RPMI8226 (cell line): ENCODE results near the gene ZCWPW1.
"Not testable (repeated sequence)": the region's sequence is repeated elsewhere in the genome, so short reads cannot be mapped to it uniquely, and the experiment has no call there.

ENCODE experiments used
- DNase-seq: peaks from one replicate; pipeline ENCODE4 v3.0.0-alpha.2; 2015

Gene ZCWPW1

GRCh38 chr7:100398239-100398638 lies 30.3 kb downstream of the ZCWPW1 start:
- DNase-seq, result no peak

GRCh38 chr7:100397315-100398081 lies 31.0 kb downstream of the ZCWPW1 start:
- DNase-seq, result no peak

GRCh38 chr7:100396421-100396982 lies 32.0 kb downstream of the ZCWPW1 start:
- peak; percentile 86 for DNase-seq

DNA sequence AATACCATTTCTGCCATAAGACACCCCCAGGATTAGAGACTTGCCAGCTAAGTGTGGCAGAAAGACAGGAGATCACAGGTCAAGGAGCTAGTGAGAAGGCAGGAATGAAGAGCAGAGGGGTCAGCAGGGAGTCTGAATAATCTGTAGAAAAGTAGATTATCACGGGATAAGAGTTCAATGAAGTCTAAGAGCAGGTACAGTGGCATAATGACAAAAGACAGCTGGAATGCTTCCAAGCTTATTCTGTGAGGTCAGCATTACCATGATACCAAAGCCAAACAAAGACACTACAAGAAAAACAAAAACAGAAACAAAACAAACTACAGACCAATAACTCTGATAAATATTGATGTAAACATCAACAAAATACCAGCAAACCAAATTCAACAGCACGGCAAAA lies 34.4 kb downstream of the ZCWPW1 start:
- no peak for DNase-seq

- no peak for DNase-seq
Observed at GRCh38 chr7:100393233-100393905, 35.1 kb downstream of the ZCWPW1 start.

GRCh38 chr7:100390286-100391009 lies 38.1 kb downstream of the ZCWPW1 start:
- no peak for DNase-seq

DNA sequence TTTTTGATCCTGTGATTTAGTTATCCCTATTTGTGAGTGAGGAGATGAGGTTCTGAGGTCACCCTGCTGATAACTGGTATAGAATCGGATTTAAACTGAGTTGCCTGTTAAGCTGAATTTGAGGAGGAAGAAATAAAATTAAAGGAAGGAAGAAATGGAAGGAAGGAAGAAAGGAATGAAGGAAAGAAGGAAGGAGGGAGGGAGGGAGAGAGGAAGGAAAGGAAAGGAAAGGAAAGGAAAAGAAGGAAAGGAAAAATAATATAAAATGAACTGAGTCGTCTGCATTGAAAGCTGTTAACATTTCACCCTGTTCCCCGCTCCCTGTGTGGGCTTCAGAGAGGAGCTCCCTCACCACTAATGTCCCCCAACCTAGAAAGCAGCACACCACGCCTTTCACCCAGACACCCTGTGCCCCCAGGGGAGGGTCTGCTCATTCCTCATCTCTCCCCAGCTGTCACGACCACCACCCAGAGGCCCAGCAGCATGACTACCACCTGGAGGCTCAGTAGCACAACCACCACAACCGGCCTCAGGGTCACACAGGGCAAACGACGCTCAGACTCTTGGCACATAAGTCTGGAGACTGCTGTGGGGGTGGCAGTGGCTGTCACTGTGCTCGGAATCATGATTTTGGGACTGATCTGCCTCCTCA lies 38.9 kb downstream of the ZCWPW1 start:
- no peak for DNase-seq

DNA sequence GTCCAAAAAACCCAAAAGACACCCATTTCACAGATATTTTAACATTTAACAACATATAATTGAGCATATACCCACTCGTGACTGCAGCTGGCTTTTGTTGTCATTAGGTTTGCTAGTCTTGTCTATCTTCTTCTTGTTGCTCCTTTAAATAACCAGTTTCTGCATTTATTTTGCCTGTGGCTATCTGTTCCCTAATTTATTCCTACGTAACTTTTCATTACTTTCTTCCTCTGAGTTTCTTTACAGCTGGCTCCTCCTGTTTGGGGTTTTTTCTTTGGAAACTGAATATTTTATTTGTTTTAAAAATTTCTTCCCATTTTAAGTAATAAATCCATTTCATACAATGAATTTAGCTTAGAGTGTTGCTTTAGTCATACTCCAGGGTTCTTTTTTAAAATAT lies 40.8 kb downstream of the ZCWPW1 start:
- DNase-seq, result no peak

- DNase-seq, result peak; percentile 53
Observed at GRCh38 chr7:100386940-100387339, 41.6 kb downstream of the ZCWPW1 start.

DNA sequence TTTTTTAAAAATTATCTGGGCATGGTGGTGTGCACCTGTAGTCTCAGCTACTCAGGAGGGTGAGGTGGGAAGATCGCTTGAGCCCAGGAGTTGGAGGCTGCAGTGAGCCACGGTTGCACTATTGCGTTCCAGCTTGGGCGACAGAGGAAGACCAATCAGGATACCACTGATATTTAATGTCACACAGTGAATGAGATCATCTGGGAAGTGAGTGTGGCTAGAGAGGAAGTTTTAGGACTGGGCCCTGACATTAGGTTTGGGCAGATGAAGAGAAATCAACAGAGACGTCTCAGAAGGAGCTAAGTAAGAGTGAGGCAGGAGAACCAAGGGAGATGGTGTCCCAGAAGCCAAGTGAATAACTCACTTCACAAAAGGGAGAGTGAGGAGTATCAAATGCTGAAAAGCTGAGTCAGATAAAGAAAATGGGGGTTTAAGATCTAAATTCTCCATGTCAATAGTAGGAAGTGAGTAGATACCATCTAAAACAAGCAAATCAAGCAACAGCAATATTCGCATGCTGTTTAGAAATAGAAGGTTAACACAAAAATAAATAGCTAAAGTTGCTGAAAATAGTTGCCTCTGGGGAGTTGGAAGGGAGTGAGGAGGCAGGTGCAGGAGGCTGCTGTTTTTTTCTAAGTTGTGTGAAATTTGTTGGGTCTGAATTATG lies 43.7 kb downstream of the ZCWPW1 start:
- DNase-seq, result no peak

DNA sequence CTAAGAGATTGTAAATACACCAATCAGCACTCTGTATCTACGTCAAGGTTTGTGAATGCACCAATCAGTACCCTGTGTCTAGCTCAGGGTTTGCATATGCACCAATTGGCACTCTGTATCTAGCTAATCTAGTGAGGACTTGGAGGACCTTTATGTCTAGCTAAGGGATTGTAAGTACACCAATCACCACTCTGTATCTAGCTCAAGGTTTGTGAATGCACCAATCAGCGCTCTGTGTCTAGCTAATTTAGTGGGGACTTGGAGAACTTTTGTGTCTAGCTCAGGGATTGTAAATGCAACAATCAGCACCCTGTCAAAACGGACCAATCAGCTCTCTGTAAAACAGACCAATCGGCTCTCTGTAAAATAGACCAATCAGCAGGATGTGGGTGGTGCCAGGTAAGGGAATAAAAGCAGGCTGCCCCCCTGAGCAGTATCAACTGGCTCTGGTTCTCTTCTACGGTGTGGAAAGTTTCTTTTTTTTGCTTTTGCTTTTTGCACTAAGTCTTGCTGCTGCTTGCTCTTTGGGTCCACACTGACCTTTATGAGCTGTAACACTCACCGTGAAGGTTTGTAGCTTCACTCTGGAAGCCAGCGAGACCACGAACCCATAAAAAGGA lies 46.2 kb downstream of the ZCWPW1 start:
- DNase-seq, result not testable (repeated sequence)

- not testable (repeated sequence) for DNase-seq
Observed at GRCh38 chr7:100381531-100382233, 46.8 kb downstream of the ZCWPW1 start.

GRCh38 chr7:100380196-100380595 lies 48.3 kb downstream of the ZCWPW1 start:
- DNase-seq, result no peak

DNA sequence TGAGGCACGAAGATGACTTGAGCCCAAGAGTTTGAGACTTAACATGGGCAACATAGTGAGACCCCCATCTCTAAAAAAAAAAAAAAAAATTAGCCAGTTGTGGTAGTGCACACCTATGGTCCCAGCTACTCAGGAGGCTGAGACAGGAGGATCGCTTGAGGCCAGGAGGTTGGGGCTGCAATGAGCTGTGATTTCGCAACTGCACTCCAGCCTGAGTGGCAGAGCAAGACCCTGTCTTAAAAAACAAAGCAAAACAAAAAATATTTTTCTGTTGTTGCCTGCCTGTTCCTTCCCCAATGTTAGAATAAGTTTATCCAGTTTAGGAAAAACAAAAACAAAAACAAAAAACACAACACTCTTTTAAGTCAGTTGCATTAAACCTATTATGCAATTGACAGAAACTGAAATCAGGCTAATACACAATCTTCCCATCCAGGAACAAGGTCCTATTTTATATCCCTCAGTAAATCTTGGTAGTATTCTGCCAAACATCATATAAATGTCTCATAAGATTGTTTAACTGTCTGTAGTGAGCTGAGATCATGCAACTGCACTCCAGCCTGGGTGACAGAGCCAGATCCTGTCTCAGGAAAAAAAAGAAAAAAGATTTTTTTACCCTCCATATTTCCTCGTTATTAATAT lies 50.3 kb downstream of the ZCWPW1 start:
- DNase-seq, result no peak

DNA sequence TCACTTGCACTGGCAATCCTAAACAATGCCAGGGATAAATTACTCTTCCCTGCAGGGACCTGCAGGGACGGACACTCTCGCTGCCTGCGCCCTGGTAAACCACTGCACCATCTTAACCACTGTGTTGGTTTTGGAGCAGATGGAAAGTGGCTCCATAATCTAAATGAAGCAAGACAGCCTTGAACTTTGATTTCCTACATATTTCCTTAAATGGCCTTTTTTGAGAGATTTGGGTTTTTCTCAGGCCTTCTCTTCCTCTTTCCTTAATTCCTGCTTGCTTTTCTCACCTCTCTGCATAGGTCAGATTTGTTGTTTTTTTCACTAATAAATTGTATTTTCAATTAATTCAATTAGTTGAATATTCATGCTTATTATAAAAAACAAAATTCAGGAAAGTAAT lies 52.4 kb downstream of the ZCWPW1 start:
- DNase-seq, result no peak

DNA sequence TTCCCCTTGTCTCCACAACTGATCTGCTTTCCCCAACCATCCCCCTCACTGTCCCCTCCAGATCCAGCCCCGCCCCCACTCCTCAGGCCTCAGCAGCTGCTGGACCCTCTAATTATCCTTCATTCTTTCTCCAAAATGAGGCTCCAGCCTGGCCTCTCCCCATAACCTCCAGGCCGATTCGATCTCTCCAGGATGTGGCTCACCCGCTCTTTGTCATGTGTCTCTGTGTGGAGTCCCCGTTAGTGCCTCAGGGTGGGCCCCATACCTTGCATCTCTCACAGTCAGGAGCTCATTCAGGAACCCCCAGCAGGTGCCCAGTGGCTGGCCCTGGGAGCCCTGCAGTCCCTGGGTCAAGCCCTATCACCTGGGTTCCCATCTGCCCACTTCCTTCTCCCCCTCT lies 53.9 kb downstream of the ZCWPW1 start:
- no peak for DNase-seq

DNA sequence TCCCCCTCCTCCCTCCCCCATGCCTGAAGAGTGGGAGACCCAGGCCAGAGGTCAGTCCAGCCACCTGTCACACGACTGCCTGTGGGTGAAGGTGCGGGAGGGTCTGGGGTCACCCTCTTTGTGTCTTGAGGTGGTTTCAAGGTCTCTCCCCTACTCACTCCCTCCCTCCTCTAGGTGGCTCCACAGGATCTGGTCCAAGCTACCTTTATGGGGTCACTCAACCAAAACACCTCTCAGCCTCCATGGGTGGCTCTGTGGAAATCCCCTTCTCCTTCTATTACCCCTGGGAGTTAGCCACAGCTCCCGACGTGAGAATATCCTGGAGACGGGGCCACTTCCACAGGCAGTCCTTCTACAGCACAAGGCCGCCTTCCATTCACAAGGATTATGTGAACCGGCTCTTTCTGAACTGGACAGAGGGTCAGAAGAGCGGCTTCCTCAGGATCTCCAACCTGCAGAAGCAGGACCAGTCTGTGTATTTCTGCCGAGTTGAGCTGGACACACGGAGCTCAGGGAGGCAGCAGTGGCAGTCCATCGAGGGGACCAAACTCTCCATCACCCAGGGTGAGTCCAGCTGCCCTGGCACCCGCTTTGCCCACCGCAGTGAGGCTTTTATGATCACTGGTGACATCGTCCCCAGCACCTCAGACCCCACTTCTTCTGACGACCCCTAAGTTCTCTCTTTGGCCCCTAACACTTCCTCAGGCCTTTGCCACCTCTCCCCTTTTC lies 54.5 kb downstream of the ZCWPW1 start:
- DNase-seq, result not testable (repeated sequence)

- DNase-seq, result no peak
Observed at GRCh38 chr7:100373261-100373831, 55.2 kb downstream of the ZCWPW1 start, which contains the start of gene PILRA. Gene PILRA (plus strand): TSS chr7:100373487. CDS start chr7:100373657, 170 bp downstream.

- no peak for DNase-seq
Observed at GRCh38 chr7:100372694-100373093, 55.8 kb downstream of the ZCWPW1 start.

DNA sequence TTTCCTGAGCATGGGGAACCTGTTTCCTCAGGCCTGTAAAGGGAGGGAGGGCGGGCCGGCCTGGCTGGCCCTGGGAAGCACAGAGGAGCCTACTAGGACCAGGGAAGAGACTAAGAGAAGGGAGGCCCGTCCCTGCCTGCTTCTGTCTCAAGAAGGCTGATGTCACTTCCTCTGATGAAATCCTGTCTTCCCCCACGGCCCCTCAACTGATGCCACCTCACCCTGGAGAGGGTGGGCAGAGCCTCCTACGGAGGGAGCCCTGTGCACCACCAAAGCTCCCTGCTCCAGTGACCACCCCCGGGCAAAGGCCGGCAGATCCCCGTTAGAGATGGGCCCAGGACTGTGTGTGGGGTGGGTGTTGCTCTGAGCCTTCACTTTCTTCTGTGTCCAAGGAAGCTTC lies 56.2 kb downstream of the ZCWPW1 start:
- no peak for DNase-seq
